Measurements from ENCODE around the gene PIP5KL1.

- no peak for TF ChIP-seq FOXK2 (IDR thresholded peaks at IDR 0.05)
- no peak for TF ChIP-seq PKNOX1 (IDR thresholded peaks at IDR 0.05)
- no peak for TF ChIP-seq TARDBP (IDR thresholded peaks at IDR 0.05)
- TF ChIP-seq ARNT (IDR thresholded peaks at IDR 0.05): no peak
- TF ChIP-seq FOXM1 (IDR thresholded peaks at IDR 0.05; ENCODE audit: borderline replicate concordance): no peak
- no peak for TF ChIP-seq L3MBTL2 (conservative IDR thresholded peaks at IDR 0.05)
- no peak for TF ChIP-seq ZNF384 (IDR thresholded peaks at IDR 0.05)
- no peak for TF ChIP-seq SUZ12 (IDR thresholded peaks at IDR 0.05)
These were observed 55.1 kb downstream of the PIP5KL1 start for GRCh38 chr9:127875306-127875966.
